GM04503 (cell line): ENCODE measurements around the gene EME2.

Source experiments
- DNase-seq: peaks from one replicate; pipeline ENCODE4 v3.0.0-alpha.2; 2012; ENCODE audit warnings: low read depth

The EME2 gene

DNA sequence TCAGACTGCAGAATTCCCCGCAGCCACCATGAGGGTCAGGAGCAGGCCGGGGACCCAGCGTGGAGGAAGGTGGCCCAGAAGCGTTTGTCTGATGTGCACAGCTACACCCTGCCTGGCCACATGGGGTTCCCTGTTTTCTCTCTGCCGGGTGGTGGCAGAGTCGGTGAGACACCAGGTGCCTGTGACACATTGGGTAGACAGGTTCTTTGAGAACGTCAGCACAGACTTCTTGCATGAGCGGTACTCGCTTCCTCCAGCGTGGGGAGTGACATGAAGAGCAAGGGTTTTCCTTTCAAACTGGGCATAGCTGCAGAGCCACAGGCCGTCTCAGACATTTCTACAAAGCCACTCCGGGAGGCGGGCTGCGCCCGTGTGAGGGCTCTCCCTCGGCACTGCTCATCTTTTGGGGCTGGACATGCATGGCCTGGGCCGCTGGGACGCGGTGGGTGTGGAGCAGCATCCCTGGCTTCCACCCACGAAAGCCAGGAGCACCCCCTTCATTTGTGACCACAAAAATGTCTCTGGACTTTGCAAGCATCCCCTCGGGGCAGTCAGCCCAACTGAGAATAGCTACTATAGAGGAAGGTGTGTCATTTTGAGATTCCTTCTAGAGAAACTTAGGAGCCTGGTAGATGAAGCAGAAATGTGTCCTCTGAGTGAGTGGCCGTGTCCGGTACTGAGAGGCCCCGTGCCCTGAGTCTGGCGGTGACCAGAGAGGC is 27.3 kb upstream of the EME2 start:
- DNase-seq = peak; percentile 35

DNA sequence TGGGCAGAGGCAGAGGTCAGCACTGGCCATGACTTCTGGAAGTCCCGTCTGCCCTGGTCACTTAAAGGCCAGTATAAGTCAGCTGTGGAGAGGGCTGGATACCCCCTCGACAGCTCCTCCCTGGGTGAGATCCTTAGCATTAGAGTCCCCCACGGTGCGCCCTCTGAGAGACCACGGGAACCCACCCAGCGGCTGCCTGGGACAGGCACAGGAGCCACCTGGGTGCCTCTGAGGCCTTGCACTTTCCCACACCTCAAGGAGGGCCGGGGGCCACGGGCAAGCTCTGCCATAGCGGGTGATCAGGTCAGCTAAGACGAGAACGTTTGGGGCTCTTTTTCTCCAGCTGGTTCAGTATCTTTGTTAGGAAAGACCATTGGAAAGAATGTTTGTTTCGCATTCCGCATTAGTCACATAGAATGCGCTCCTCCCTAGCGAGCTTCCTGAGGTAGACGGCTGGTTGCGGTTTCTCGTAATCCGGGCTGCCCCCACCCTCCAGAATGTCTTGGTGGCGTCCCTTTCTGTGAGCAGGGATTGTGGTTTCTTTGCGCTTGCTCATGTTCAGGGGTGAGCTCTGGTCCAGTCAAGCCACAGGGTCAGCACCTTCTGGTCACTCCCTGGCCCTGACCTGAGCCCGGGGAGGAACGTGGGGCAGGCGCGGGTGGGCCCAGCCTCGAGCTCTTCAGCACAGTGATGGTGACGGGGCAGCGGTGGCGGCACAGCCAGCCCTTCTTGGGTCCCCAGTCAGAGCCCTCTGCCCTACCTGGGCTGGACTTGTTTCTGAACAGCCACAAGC is 26.5 kb upstream of the EME2 start:
- DNase-seq = no peak

DNA sequence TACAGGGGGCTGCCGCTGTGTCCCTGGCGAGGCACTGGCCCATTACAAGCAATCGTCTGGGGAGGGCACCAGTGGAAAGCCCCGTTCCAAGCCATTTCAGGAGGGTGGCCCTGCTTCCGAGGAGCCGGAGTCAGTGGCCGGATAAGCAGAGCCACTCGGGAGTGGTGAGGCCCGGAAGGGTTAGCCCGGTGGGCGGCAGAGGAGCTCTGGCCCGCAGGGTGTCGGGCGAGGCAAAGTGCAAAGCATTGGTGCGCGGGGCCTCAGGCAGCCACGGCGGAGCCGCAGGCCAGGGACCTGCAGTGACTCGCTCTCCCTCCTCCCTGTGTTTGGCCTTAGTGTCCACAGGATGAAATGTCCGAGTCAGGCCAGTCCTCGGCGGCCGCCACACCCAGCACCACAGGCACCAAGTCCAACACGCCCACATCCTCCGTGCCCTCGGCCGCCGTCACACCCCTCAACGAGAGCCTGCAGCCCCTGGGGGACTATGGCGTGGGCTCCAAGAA is 25.9 kb upstream of the EME2 start:
- no peak for DNase-seq

- DNase-seq = no peak
Measured at GRCh38 chr16:1747934-1748333, 24.7 kb upstream of the EME2 start.

DNA sequence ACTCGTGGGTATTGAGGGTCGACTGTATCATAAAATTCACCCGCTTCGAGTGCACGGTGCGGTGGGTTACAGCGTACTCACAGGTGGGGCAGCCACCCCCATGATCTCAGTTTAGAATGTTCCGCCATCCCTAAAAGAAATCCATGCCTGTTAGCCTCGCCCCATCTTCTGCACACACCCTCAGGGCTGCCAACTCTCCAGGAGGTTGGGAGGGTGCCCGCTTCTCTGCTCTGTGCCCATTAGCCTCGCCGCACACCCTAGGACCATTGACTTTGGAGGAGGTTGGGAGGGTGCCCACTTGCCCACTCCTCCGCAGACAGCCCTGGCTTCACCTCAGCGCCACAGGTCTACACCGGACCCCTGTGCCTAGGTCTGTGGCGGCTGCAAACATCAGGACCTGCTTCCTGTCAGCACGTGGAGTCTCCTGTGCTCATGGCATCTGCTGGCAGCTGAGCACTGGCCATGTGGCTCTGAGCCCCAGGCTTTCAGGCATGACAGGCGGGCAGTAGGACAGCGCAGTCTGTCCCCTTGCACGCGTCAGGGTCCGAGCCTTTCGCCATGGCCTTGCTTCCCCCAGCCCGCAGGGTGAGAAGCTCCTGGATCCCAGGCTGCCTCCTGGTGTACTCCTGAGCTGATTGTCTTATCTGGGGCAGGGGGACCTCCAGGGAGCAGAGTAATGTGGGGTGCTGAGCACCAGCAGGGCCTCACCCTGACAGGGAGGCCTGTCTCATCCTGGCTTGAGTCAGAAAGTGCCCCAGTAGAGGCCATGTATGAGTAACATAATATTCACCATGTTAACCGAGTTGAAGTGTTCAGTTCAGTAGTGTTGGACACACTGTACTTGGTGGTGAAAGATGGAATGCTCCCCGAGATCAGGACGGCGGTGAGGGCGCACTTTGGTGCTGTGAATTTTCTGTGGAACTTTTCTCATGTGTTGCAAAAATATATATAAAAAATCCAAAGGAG is 23.2 kb upstream of the EME2 start:
- DNase-seq = no peak

- no peak for DNase-seq
Measured at GRCh38 chr16:1751946-1752345, 20.7 kb upstream of the EME2 start.

- DNase-seq = no peak
Measured at GRCh38 chr16:1752853-1753252, 19.8 kb upstream of the EME2 start.

DNA sequence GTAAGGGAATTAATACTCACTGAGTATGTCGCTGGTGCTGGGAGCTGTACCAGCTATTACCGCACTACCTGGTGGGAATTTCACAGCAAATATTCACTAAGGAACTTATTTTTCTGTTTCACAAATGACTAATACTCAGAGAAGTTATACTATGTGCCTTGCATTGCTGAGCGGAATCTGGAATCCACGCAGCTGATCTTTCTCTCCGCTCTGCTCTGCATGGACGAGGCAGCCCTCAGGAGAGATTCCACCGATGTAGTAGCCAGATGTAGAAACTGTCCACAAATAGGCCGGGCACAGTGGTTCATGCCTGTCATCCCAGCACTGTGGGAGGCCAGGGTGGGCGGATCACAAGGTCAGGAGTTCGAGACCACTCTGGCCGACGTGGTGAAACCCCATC is 18.4 kb upstream of the EME2 start:
- no peak for DNase-seq

DNA sequence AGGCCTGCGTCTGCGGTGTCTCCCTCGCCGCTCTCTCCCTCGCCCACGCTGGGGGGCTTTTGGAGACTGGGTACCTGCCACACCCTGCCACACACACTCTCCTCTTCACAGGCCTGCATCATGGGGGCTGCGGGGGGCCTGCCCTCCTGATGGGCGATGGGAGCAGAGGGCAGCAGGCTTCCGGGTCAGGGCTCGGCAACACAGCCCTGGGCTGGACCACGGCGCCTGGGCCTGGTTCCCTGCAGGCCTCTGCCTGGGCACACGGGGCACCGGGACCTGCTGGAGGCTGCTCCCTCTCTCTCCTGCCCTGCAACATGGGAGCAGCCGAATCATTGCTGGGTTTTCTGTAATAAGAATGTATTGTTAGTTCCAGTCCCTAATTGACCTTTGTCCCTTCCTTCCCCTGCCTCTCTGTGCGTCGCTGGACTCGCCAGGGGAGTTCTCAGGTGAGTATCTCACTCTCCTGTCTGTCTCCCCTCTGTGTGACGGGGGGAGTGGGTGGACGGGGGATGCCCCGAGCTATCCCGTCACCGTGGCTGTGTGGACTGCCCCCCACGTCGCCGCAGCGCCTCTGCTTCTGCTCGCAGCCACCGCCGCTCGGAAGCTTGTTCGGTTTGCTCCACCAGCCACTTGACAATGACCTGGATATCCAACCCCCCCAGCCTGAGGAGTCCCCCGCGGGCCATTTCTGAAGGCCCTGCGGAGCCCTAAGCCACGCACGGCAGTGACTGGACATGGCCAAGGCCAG is 14.7 kb upstream of the EME2 start:
- no peak for DNase-seq

GRCh38 chr16:1758923-1759322 is 13.7 kb upstream of the EME2 start:
- no peak for DNase-seq

- no peak for DNase-seq
Measured at GRCh38 chr16:1759511-1759910, 13.1 kb upstream of the EME2 start.

DNA sequence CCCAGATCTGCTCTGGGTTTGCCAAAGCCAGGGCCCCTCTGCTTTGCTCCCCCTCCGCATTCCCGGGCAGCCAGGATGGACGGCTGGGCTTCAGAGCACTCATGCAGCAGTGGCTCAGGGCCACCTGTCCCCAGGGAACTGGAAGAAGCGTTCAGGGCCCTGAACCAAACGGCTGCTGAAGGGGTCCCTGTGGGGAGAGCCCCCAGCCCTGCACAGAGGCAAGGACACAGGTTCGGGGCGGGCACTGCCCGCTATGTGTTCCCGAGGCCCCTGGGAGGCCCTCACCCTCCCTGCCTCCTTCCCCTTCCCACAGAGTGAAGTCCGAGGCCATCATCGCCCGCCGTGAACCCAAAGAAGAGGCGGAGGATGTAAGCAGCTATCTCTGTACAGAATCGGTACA is 11.7 kb upstream of the EME2 start:
- no peak for DNase-seq

GRCh38 chr16:1761751-1762150 is 10.9 kb upstream of the EME2 start:
- no peak for DNase-seq

DNA sequence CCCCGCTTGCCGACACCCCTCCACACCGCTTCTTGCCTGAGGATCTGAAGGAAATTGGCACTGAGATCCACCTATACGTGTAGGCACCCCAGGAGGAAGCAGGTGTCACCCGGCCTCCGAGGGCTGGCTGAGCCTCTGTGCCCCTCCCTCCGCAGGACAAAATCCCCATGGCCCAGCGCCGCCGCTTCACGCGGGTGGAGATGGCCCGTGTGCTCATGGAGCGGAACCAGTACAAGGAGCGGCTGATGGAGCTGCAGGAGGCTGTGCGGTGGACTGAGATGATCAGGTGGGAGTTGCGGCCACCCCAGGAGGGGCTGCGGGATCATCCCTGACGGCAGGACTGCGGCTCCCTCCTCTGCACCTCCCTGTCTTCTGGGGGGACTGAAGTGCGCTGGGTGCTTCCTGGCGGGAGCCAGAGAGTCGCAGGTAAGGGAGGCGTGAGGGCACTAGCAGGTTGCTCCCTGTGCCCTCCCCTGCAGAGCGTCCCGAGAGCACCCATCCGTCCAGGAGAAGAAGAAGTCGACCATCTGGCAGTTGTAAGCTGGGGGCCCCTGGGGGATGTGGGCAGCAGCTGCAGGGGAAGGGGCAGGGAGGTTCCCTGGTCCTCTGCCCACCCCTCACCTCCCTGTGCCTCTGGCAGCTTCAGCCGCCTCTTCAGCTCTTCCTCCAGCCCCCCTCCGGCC is 10.3 kb upstream of the EME2 start:
- DNase-seq = no peak

DNA sequence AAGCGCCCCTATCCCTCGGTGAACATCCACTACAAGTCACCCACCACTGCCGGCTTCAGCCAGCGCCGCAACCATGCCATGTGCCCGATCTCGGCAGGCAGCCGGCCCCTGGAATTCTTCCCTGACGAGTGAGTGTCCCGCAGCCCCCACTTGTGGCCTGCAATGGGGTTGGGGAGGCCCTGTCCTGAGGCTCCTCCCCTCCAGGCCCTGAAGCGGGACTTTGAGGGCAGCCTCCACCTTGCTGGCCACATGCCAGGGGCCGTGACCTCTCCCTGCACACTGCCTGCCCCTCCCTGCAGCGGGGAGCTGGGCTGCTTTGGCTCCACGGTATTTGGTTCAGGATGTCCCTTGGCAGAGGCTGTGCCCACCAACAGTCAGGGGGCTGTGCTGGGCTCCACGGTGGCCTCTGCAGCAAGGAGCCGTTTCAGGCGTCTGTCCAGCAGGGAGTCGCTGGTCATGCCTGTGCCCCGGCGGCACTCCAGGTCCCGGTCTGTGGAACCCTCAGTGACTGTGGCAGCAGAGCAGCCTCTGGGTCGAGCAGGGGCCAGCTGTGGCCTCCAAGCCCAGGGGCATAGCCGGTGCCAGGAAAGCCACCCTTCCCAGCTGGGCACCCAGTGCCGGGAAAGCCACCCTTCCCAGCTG is 9.6 kb upstream of the EME2 start:
- DNase-seq = no peak

GRCh38 chr16:1763521-1764511 is 8.8 kb upstream of the EME2 start:
- no peak for DNase-seq

- DNase-seq = no peak
Measured at GRCh38 chr16:1764971-1765370, 7.6 kb upstream of the EME2 start.

DNA sequence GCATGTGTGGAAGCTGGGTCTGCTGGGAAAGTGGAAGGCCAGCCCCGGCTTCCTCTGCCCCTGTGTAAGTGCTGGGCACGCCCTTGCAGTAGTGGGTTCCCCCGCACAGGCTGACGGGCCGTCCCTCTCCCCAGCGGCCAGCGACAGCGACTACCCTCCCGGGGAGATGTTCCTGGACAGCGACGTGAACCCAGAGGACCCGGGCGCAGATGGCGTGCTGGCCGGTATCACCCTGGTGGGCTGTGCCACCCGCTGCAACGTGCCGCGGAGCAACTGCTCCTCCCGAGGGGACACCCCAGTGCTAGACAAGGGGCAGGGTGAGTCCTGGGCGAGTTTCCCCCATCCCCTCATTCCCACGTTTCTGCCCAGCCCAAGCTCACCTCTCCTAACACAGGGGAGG is 6.8 kb upstream of the EME2 start:
- no peak for DNase-seq

GRCh38 chr16:1766231-1766630 is 6.4 kb upstream of the EME2 start:
- DNase-seq = no peak
